DOHH2 (cell line): ENCODE data around the gene NCR2.

Experiments
- H3F3A ChIP-seq: fragments of 200-600 bp; sonication (generic), shearing (Covaris generic); 2 replicates; pipeline ENCODE4 v1.6.0; 2016; ENCODE audit warnings: antibody characterized with exemption, mild to moderate bottlenecking; ENCODE audit not compliant: control insufficient read depth, insufficient read depth
- H3K27ac ChIP-seq: fragments of 200-600 bp; sonication (generic); 2 replicates; pipeline ENCODE4 v1.5.1; 2014; ENCODE audit warnings: low read depth, mild to moderate bottlenecking, low read length, moderate library complexity
- H3K27me3 ChIP-seq: fragments of 200-600 bp; sonication (generic); 2 replicates; pipeline ENCODE4 v1.6.1; 2014; ENCODE audit warnings: mild to moderate bottlenecking, low read length, mixed read lengths; ENCODE audit not compliant: control insufficient read depth
- H3K36me3 ChIP-seq: fragments of 200-600 bp; sonication (generic); 2 replicates; pipeline ENCODE4 v1.6.1; 2014; ENCODE audit warnings: mild to moderate bottlenecking, low read length, moderate library complexity, mixed read lengths; ENCODE audit not compliant: control insufficient read depth
- H3K4me1 ChIP-seq: fragments of 200-600 bp; sonication (generic); 2 replicates; pipeline ENCODE4 v1.6.1; 2014; ENCODE audit warnings: mild to moderate bottlenecking, low read length, mixed read lengths; ENCODE audit not compliant: control insufficient read depth
- H3K4me2 ChIP-seq: fragments of 200-600 bp; sonication (generic); 2 replicates; pipeline ENCODE4 v1.6.0; 2014; ENCODE audit warnings: mild to moderate bottlenecking, low read length, moderate library complexity
- H3K4me3 ChIP-seq: fragments of 200-600 bp; sonication (generic); 2 replicates; pipeline ENCODE4 v1.5.1; 2014; ENCODE audit warnings: mild to moderate bottlenecking, low read length, mixed read lengths
- H3K79me2 ChIP-seq: fragments of 200-600 bp; sonication (generic); 2 replicates; pipeline ENCODE4 v1.6.1; 2014; ENCODE audit warnings: mild to moderate bottlenecking, low read length, mixed read lengths; ENCODE audit not compliant: control insufficient read depth
- H3K9me2 ChIP-seq: fragments of 200-600 bp; sonication (generic); replicated peaks from 2 replicates; pipeline ENCODE4 v1.6.1; 2014; ENCODE audit warnings: mild to moderate bottlenecking, low read length, mixed read lengths; ENCODE audit not compliant: control insufficient read depth
- H3K9me3 ChIP-seq: fragments of 200-600 bp; sonication (generic); 2 replicates; pipeline ENCODE4 v1.6.1; 2014; ENCODE audit warnings: antibody characterized with exemption, low read length, mixed read lengths; ENCODE audit not compliant: control insufficient read depth, insufficient read depth
- H4K20me1 ChIP-seq: fragments of 200-600 bp; sonication (generic); 2 replicates; pipeline ENCODE4 v1.6.0; 2014; ENCODE audit warnings: low read depth, mild to moderate bottlenecking, antibody characterized with exemption, low read length, moderate library complexity; ENCODE audit not compliant: control insufficient read depth, insufficient read depth
- CTCF ChIP-seq: fragments of 200-600 bp; sonication (generic); IDR thresholded peaks from one replicate; pipeline ENCODE4 v1.5.1; 2014; ENCODE audit warnings: antibody characterized with exemption, mild to moderate bottlenecking, low read depth, low read length; ENCODE audit not compliant: poor library complexity, severe bottlenecking
- EZH2phosphoT487 ChIP-seq: fragments of 200-600 bp; sonication (generic); IDR thresholded peaks from 2 replicates; pipeline ENCODE4 v1.6.1; 2017; ENCODE audit warnings: borderline replicate concordance, mild to moderate bottlenecking, antibody characterized with exemption, low read length, moderate library complexity, mixed read lengths

NCR2 gene

GRCh38 chr6:41335296-41335695 lies at the start of gene NCR2:
Gene NCR2 (plus strand): TSS chr6:41335608. CDS start chr6:41335877, 269 bp downstream.
- Histone ChIP-seq H3K4me2 (peak within 1 kb of the TSS; percentile 51), H4K20me1 (no peaks in the 10 kb centered on the region), H3K9me2 (no peaks in the 10 kb centered on the region), H3K27ac (peak within 1 kb of the TSS; percentile 47), H3K9me3 (no peaks in the 10 kb centered on the region), H3K4me3 (peak within 1 kb of the TSS; percentile 21), H3F3A (no peaks in the 10 kb centered on the region), H3K27me3 (0 out of 2 replicates have a peak, but pooled peaks cover under 1% of the 10 kb centered on the region), H3K4me1 (peaks cover 35% of the 10 kb centered on the region), H3K79me2 (no peaks in the 10 kb centered on the region), H3K36me3 (no peaks in the 10 kb centered on the region)
- TF ChIP-seq EZH2phosphoT487 (no peak), CTCF (no peak)

- TF ChIP-seq CTCF, result no peak
- TF ChIP-seq EZH2phosphoT487, result no peak
- no peak within 1 kb of the TSS for H3K27ac ChIP-seq
- H3K36me3 ChIP-seq, result no peaks in the 10 kb centered on the region
- peaks cover 34% of the 10 kb centered on the region for H3K4me1 ChIP-seq
- no peaks in the 10 kb centered on the region for H3K79me2 ChIP-seq
- H3K4me2 ChIP-seq, result no peak within 1 kb of the TSS
- 0 out of 2 replicates have a peak, but pooled peaks cover 3% of the 10 kb centered on the region for H3K27me3 ChIP-seq
- no peaks in the 10 kb centered on the region for H4K20me1 ChIP-seq
- peaks cover 4% of the 10 kb centered on the region; the same call in 1 of the 2 replicates for H3F3A ChIP-seq
- no peaks in the 10 kb centered on the region for H3K9me3 ChIP-seq
- H3K4me3 ChIP-seq, result no peak within 1 kb of the TSS
- no peaks in the 10 kb centered on the region for H3K9me2 ChIP-seq
Observed at GRCh38 chr6:41286544-41287346, 48.7 kb upstream of the NCR2 start, which contains the start of gene TREM1. Gene TREM1 (minus strand): TSS chr6:41286682. CDS start chr6:41286655, 27 bp downstream.

- Histone ChIP-seq H3K79me2 (no peaks in the 10 kb centered on the region), H3K27me3 (0 out of 2 replicates have a peak, but pooled peaks cover 3% of the 10 kb centered on the region), H4K20me1 (no peaks in the 10 kb centered on the region), H3K36me3 (no peaks in the 10 kb centered on the region), H3K9me3 (no peaks in the 10 kb centered on the region), H3K27ac (peak overlapping the region; percentile 62), H3K4me3 (peak overlapping the region; percentile 56), H3K4me1 (peaks cover 34% of the 10 kb centered on the region), H3K4me2 (peak overlapping the region; percentile 70), H3F3A (peaks cover 4% of the 10 kb centered on the region; the same call in 1 of the 2 replicates), H3K9me2 (no peaks in the 10 kb centered on the region)
- TF ChIP-seq EZH2phosphoT487 (no peak), CTCF (no peak)
Observed at GRCh38 chr6:41288030-41288753, 47.2 kb upstream of the NCR2 start.
